Kidney epithelial cell (primary cell): ENCODE data around the gene PCYT2. TPM values are rescaled to one million over a fixed set of nuclear protein-coding genes. Genes with fewer than 3 reads are reported as not detected.

Experiments
- DNase-seq: peaks from one replicate; pipeline ENCODE4 v3.0.0-alpha.2; 2010; ENCODE audit warnings: low read depth
- H3K27me3 ChIP-seq: 2 replicates; pipeline ENCODE4 v1.6.0; 2011; ENCODE audit warnings: low read length; ENCODE audit not compliant: control insufficient read depth, insufficient read depth
- H3K36me3 ChIP-seq: 2 replicates; pipeline ENCODE4 v1.5.1; 2011; ENCODE audit warnings: low read length; ENCODE audit not compliant: control insufficient read depth, insufficient read depth
- H3K4me3 ChIP-seq: 2 replicates; pipeline ENCODE4 v1.5.1; 2011; ENCODE audit warnings: low read depth, mild to moderate bottlenecking, control low read depth, low read length
- CTCF ChIP-seq: IDR thresholded peaks from 2 replicates; pipeline ENCODE4 v1.5.1; 2011; ENCODE audit warnings: mild to moderate bottlenecking, moderate library complexity, low read length, control low read depth, inconsistent platforms; ENCODE audit not compliant: insufficient read depth, poor library complexity, severe bottlenecking
- total RNA-seq: library from RNA; depleted of rRNA; stranded (reverse); fragments of >200 nt; gene quantifications from 2 replicates; pipeline ENCODE4 v1.2.3, GENCODE V29; 2015

The PCYT2 gene
- total RNA-seq, 1 donor from 2014 or later = 30.4 TPM

DNA sequence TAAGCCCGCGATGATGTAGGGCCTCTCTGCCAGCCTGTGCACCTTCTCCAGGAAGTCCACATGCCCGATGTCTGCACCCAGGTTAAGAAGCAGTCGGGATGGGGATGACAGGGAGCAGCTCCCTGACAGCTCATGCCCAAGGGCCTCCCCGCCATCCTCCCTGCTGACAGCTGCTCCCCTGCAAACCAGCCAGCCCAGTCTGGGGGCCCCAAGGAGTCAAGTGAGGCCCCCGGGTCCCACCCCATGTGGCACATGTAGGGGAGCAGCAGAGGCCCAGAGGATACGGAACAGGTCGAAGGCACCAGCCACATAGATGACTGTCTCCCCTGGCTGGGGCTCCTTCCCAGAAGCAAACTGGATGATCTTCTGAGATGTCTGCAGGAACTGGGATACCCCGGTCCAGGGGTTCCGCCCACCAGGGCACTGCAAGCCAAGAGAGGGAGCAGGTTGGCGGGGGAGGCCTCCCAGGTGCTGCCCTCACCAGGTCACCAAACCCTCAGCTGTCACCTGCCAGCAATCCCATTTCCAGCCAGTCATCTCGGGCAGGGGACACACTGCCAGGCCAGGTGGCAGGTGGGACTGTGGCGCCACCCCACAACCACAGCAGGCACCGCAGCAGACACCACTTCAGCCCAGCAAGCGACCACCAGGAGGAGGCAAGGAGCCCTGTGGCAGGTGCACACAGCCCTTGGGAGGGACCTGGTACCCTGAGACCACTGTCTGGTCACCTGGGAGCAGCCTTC lies 4.6 kb downstream of the PCYT2 start:
- H3K36me3 ChIP-seq = no peaks in the 10 kb centered on the region
- TF ChIP-seq CTCF = peak; percentile 42

DNA sequence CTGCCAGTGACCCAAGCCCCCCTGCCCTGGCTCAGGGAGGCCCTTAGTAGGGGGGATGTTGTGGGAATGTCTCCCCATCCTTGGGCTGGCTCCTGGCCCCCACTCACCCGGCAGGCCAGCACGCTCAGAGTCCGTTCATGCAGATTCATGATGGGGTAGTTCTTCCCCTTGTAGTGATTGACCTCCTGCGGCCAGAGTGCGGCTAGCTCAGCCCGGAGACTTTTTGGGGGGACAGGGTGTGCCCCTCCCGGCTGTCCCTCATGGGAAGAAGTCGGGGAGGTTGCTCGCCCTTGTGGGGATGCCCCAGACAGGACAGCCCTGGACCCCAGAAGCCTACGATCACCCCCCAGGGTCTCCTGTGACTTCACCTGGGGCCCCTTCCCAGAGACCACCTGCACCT lies 5.2 kb downstream of the PCYT2 start:
- no peak for DNase-seq
- no peak for TF ChIP-seq CTCF
- H3K36me3 ChIP-seq = no peaks in the 10 kb centered on the region
- peaks cover 13% of the 10 kb centered on the region for H3K27me3 ChIP-seq
- H3K4me3 ChIP-seq = no peak overlapping the region

More for the DNA sequence above, 4.6 kb downstream of the PCYT2 start:
- DNase-seq = no peak
- Histone ChIP-seq H3K4me3 (no peak overlapping the region), H3K27me3 (peaks cover 9% of the 10 kb centered on the region)

GRCh38 chr17:81905424-81905875 lies 5.7 kb downstream of the PCYT2 start:
- no peak for DNase-seq
- Histone ChIP-seq H3K36me3 (no peaks in the 10 kb centered on the region), H3K27me3 (peaks cover 13% of the 10 kb centered on the region), H3K4me3 (no peak overlapping the region)
- no peak for TF ChIP-seq CTCF

- no peak for TF ChIP-seq CTCF
- Histone ChIP-seq H3K4me3 (no peak overlapping the region), H3K36me3 (peaks cover under 1% of the 10 kb centered on the region), H3K27me3 (peaks cover 13% of the 10 kb centered on the region)
- DNase-seq = no peak
Measured at GRCh38 chr17:81904600-81905423, 6.4 kb downstream of the PCYT2 start.

DNA sequence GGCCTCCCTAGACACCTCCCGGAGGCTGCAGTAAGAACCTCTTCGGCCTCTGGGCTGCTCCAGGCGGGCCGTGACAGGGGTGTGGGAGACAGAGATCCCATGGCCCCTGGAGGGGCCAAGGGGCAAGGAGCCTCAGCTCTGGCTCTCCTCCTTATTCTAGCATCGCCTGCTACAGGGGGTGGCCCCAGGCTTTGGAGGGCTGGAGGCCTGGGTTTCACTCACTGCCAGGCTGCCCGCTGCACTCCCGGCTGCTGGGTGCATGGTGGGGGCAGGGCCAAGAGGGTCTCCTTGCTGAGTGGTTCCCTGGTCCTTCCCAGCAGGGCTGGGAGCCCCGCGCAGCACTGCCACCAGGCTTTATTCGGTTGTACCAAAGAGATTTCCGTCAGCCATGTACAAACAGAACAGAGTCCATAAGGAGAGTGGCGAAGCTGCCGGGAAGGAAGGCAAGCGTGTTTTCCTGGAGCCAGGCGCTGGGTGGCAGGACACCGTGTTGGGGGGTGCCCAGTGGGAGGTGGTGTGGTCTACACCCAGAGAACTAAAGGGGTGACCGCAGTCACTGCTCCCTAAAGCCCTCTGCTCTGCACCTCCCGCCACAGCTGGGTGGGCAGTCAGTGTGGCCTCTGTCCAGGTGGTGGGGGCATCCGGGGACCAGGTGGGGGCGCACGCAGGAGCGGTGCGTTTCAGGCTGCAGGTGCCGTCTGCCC lies 7.2 kb downstream of the PCYT2 start:
- H3K36me3 ChIP-seq = peaks cover 4% of the 10 kb centered on the region
- no peak for DNase-seq
- no peak overlapping the region for H3K4me3 ChIP-seq
- peaks cover 13% of the 10 kb centered on the region for H3K27me3 ChIP-seq
- no peak for TF ChIP-seq CTCF
